IPS-18a (cell line): Measurements from ENCODE around the gene BLVRA.
"Not testable (repeated sequence)": the region's sequence is repeated elsewhere in the genome, so short reads cannot be mapped to it uniquely, and the experiment has no call there.

Source experiments
- H3K27ac ChIP-seq: one replicate; pipeline ENCODE4 v1.5.1; 2013; ENCODE audit warnings: low read length
- H3K27me3 ChIP-seq: one replicate; pipeline ENCODE4 v1.6.1; 2013; ENCODE audit warnings: mild to moderate bottlenecking, low read length; ENCODE audit not compliant: control insufficient read depth, insufficient read depth
- H3K36me3 ChIP-seq: one replicate; pipeline ENCODE4 v1.6.1; 2013; ENCODE audit warnings: low read depth, low read length; ENCODE audit not compliant: control insufficient read depth
- H3K4me1 ChIP-seq: one replicate; pipeline ENCODE4 v1.6.1; 2013; ENCODE audit warnings: low read depth, low read length; ENCODE audit not compliant: control insufficient read depth
- H3K4me3 ChIP-seq: one replicate; pipeline ENCODE4 v1.5.1; 2013; ENCODE audit warnings: low read length
- H3K9ac ChIP-seq: one replicate; pipeline ENCODE4 v1.6.1; 2013; ENCODE audit warnings: mild to moderate bottlenecking, low read length, moderate library complexity
- H3K9me3 ChIP-seq: one replicate; pipeline ENCODE4 v1.6.1; 2013; ENCODE audit warnings: low read depth, low read length; ENCODE audit not compliant: control insufficient read depth

The BLVRA gene, protein sequence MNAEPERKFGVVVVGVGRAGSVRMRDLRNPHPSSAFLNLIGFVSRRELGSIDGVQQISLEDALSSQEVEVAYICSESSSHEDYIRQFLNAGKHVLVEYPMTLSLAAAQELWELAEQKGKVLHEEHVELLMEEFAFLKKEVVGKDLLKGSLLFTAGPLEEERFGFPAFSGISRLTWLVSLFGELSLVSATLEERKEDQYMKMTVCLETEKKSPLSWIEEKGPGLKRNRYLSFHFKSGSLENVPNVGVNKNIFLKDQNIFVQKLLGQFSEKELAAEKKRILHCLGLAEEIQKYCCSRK

DNA sequence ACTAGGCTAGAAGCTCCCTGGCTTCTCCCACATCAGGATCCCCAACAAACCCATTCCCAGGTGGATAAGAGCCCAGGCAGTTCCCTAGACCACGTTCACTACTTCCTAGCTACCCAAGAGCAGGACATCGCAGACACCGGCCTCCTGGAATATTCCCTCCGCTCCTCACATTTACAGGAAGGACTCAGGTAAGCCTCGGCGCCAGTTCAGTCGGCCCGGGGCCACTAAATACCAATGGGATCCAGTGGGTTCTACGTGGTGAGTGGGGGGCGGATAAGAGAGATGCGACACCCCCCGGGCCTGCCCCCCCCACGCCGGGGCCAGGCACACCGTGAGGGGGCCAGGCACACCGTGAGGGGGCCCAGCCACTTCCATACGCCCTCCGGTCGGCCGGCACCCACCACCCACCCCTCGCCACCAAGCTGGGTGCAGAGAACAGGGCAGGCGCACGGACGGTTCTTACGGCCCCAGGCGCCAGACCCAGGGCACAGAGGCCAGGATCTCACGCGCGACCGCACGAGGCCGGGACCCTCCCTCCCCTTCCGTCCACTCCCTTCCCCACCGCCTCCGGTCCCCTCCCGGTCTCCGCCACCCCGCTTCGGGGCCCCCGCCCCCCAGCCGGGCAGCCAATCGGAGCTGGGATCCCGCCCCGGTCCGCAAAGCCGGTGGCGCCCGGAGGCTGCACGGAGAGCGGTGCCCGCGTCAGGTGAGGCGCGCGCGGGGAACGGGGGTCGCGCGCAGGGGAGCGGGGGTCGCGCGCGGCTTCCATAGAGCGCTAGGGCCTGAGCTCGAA is at the start of gene BLVRA:
TSS of gene BLVRA (plus strand) at position 652 of the 793 bp plus-strand sequence. CDS start 12,479 bp downstream, outside the sequence.
- Histone ChIP-seq H3K9ac (peak within 1 kb of the TSS; percentile 42), H3K4me1 (peaks cover 6% of the 10 kb centered on the region), H3K4me3 (peak within 1 kb of the TSS; percentile 70), H3K9me3 (no peaks in the 10 kb centered on the region), H3K36me3 (no peaks in the 10 kb centered on the region), H3K27ac (no peak within 1 kb of the TSS), H3K27me3 (peaks cover 38% of the 10 kb centered on the region)

- peaks cover 10% of the 10 kb centered on the region for H3K4me1 ChIP-seq
- no peak overlapping the region for H3K27ac ChIP-seq
- H3K9ac ChIP-seq: no peak overlapping the region
- no peak overlapping the region for H3K4me3 ChIP-seq
- no peaks in the 10 kb centered on the region for H3K9me3 ChIP-seq
- no peaks in the 10 kb centered on the region for H3K27me3 ChIP-seq
- no peaks in the 10 kb centered on the region for H3K36me3 ChIP-seq
These were observed 47.0 kb upstream of the BLVRA start for GRCh38 chr7:43711503-43711902.

DNA sequence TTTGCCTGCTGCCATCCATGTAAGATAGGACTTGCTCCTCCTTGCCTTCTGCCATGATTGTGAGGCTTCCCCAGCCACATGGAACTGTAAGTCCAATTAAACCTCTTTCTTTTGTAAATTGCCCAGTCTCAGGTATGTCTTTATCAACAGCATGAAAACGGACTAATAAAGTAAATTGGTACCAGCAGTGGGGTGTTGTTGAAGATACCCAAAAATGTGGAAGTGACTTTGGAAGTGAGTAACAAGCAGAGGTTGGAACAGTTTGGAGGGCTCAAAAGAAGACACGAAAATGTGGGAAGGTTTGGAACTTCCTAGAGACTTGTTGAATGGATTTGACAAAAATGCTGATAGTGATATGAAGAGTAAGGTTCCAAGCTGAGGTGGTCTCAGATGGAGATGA is 42.5 kb upstream of the BLVRA start:
- not testable (repeated sequence) for H3K4me3 ChIP-seq, H3K4me1 ChIP-seq, H3K27ac ChIP-seq, H3K36me3 ChIP-seq, H3K9me3 ChIP-seq, H3K9ac ChIP-seq, H3K27me3 ChIP-seq

DNA sequence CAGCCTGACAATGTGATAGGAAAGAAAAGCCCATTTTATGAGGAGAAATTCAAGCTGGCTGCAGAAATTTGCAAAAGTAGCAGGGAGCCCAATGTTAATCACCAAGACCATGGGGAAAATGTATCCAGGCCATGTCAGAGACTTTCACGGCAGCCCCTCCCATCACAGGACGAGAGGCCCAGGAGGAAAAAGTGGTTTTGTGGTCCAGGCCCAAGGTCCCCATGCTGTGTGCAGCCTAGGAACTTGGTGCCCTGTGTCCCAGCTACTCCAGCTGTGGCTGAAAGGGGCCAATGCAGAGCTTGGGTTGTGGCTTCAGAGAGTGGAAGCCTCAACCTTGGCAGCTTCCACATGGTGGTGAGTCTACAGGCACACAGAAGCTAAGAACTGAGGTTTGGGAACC is 41.9 kb upstream of the BLVRA start:
- H3K4me1 ChIP-seq: no peaks in the 10 kb centered on the region
- H3K27me3 ChIP-seq: no peaks in the 10 kb centered on the region
- no peak overlapping the region for H3K9ac ChIP-seq
- no peak overlapping the region for H3K4me3 ChIP-seq
- H3K36me3 ChIP-seq: peaks cover 5% of the 10 kb centered on the region
- H3K27ac ChIP-seq: no peak overlapping the region
- H3K9me3 ChIP-seq: no peaks in the 10 kb centered on the region

GRCh38 chr7:43721193-43721806 is 37.2 kb upstream of the BLVRA start:
- H3K9ac ChIP-seq: no peak overlapping the region
- H3K4me1 ChIP-seq: no peaks in the 10 kb centered on the region
- no peaks in the 10 kb centered on the region for H3K9me3 ChIP-seq
- H3K36me3 ChIP-seq: peaks cover 5% of the 10 kb centered on the region
- H3K27me3 ChIP-seq: no peaks in the 10 kb centered on the region
- no peak overlapping the region for H3K27ac ChIP-seq
- no peak overlapping the region for H3K4me3 ChIP-seq

DNA sequence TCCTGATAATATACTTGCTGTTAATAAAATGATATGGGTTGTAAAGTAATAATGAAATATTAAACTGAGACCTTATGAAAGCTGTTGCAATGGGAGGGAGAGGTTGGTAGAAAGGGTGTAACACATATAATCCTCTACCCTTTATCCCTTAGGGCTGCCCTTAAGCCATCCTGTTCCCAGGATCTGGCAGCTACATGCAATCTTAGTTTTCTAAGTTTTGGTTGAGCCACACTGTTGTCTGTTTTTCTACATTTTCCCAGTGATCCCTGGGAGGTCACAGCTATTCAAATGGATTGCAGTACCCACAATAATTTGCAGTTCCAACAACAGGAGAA is 35.5 kb upstream of the BLVRA start:
- Histone ChIP-seq H3K4me3 (no peak overlapping the region), H3K9ac (no peak overlapping the region), H3K27me3 (no peaks in the 10 kb centered on the region), H3K36me3 (peaks cover 5% of the 10 kb centered on the region), H3K9me3 (no peaks in the 10 kb centered on the region), H3K27ac (no peak overlapping the region), H3K4me1 (no peaks in the 10 kb centered on the region)

- no peak overlapping the region for H3K27ac ChIP-seq
- peaks cover 5% of the 10 kb centered on the region for H3K36me3 ChIP-seq
- no peak overlapping the region for H3K9ac ChIP-seq
- no peaks in the 10 kb centered on the region for H3K4me1 ChIP-seq
- no peaks in the 10 kb centered on the region for H3K27me3 ChIP-seq
- H3K4me3 ChIP-seq: no peak overlapping the region
- H3K9me3 ChIP-seq: no peaks in the 10 kb centered on the region
These were observed 33.2 kb upstream of the BLVRA start for GRCh38 chr7:43725251-43725650.

DNA sequence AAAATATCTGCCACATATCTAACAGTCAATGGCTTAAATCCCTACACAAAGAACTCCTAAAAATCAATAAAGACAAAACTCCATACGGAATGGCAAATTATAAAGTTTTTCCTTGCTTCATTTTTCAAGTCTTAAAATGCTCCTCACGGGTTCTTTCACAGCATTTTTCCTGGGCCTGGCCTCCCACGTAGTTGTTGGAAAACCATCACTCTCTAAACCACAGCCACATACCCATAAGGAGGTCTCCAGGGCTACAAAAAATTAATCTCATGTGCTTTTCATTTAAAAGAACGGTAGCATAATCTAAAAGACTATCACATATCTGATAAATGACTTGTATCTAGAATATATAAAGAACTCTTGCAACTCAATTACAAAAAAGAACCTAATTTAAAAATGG is 32.0 kb upstream of the BLVRA start:
- no peaks in the 10 kb centered on the region for H3K4me1 ChIP-seq
- H3K27ac ChIP-seq: no peak overlapping the region
- no peaks in the 10 kb centered on the region for H3K9me3 ChIP-seq
- no peak overlapping the region for H3K9ac ChIP-seq
- no peaks in the 10 kb centered on the region for H3K36me3 ChIP-seq
- H3K4me3 ChIP-seq: no peak overlapping the region
- no peaks in the 10 kb centered on the region for H3K27me3 ChIP-seq

DNA sequence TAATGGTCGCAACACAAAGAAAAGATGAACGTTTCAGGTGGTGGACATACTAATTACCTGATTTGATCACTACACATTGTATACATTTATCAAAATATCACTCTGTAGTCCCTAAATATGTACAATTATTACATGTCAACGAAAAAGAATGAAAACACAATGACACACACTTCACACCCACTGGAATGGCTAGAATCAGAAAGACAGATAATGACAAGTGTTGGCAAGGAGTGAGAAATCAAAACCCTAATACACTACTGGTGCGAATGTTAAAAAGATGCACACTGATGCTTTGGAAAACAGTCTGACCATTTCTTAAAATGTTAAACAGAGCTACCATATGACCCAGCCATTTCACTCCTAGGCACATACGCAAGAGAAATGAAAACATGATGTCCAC is 31.5 kb upstream of the BLVRA start:
- Histone ChIP-seq H3K27ac (no peak overlapping the region), H3K4me1 (no peaks in the 10 kb centered on the region), H3K9ac (no peak overlapping the region), H3K27me3 (no peaks in the 10 kb centered on the region), H3K9me3 (no peaks in the 10 kb centered on the region), H3K36me3 (no peaks in the 10 kb centered on the region), H3K4me3 (no peak overlapping the region)

GRCh38 chr7:43727494-43727893 is 31.0 kb upstream of the BLVRA start:
- Histone ChIP-seq H3K27ac (no peak overlapping the region), H3K36me3 (no peaks in the 10 kb centered on the region), H3K27me3 (no peaks in the 10 kb centered on the region), H3K4me3 (no peak overlapping the region), H3K4me1 (no peaks in the 10 kb centered on the region), H3K9ac (no peak overlapping the region), H3K9me3 (no peaks in the 10 kb centered on the region)

GRCh38 chr7:43729214-43729923 is 29.1 kb upstream of the BLVRA start, which contains the start of gene COA1:
Gene COA1 (minus strand): TSS chr7:43729523. CDS start chr7:43648614, 80,909 bp downstream.
- Histone ChIP-seq H3K9ac (peak within 1 kb of the TSS; percentile 91), H3K27me3 (no peaks in the 10 kb centered on the region), H3K9me3 (no peaks in the 10 kb centered on the region)

More at GRCh38 chr7:43729214-43729923, 29.1 kb upstream of the BLVRA start, which contains the start of gene COA1:
- Histone ChIP-seq H3K27ac (peak within 1 kb of the TSS; percentile 85), H3K36me3 (no peaks in the 10 kb centered on the region), H3K4me1 (no peaks in the 10 kb centered on the region), H3K4me3 (peak within 1 kb of the TSS; percentile 100)
